HUES64 (cell line): ENCODE data around the gene CCDC7.
"Not testable (repeated sequence)": the region's sequence is repeated elsewhere in the genome, so short reads cannot be mapped to it uniquely, and the experiment has no call there.

Experiments
- H3K27ac ChIP-seq: 2 replicates; pipeline ENCODE4 v1.7.0; 2013; ENCODE audit warnings: low read depth, low read length, inconsistent platforms
- H3K27me3 ChIP-seq: 2 replicates; pipeline ENCODE4 v1.6.1; 2013; ENCODE audit warnings: mild to moderate bottlenecking, low read length; ENCODE audit not compliant: insufficient read depth
- H3K36me3 ChIP-seq: 2 replicates; pipeline ENCODE4 v1.6.1; 2013; ENCODE audit warnings: mild to moderate bottlenecking, low read length; ENCODE audit not compliant: insufficient read depth
- H3K4me1 ChIP-seq: 2 replicates; pipeline ENCODE4 v1.6.1; 2013; ENCODE audit warnings: mild to moderate bottlenecking, low read length, moderate library complexity; ENCODE audit not compliant: insufficient read depth
- H3K4me3 ChIP-seq: 2 replicates; pipeline ENCODE4 v1.5.1; 2013; ENCODE audit warnings: mild to moderate bottlenecking, low read length, moderate library complexity
- H3K9ac ChIP-seq: 2 replicates; pipeline ENCODE4 v1.6.1; 2013; ENCODE audit warnings: mild to moderate bottlenecking, low read depth, low read length
- H3K9me3 ChIP-seq: 2 replicates; pipeline ENCODE4 v1.6.1; 2013; ENCODE audit warnings: low read depth, low read length; ENCODE audit not compliant: insufficient read depth
- WGBS: fragments of 150-250, 120-280 bp; methylation state at CpG from one replicate; pipeline ENCODE4 v1.1.7; 2013; ENCODE audit warnings: missing lambda C conversion rate; 5-methylcytosine and 5-hydroxymethylcytosine counted together

Gene CCDC7

GRCh38 chr10:32577448-32577847 is 131.5 kb downstream of the CCDC7 start:
- Histone ChIP-seq H3K27ac (no peak overlapping the region), H3K4me3 (no peak overlapping the region), H3K4me1 (no peaks in the 10 kb centered on the region), H3K27me3 (no peaks in the 10 kb centered on the region), H3K9me3 (no peaks in the 10 kb centered on the region), H3K36me3 (no peaks in the 10 kb centered on the region), H3K9ac (no peak overlapping the region)

GRCh38 chr10:32582946-32583345 is 137.0 kb downstream of the CCDC7 start:
- H3K27ac ChIP-seq, result no peak overlapping the region
- H3K27me3 ChIP-seq, result no peaks in the 10 kb centered on the region
- H3K9me3 ChIP-seq, result no peaks in the 10 kb centered on the region
- 74% methylated on average over 2 of the region's 2 CpGs for WGBS
- H3K4me3 ChIP-seq, result no peak overlapping the region
- no peak overlapping the region for H3K9ac ChIP-seq
- H3K4me1 ChIP-seq, result no peaks in the 10 kb centered on the region
- no peaks in the 10 kb centered on the region for H3K36me3 ChIP-seq

- 86% methylated on average over 5 of the region's 5 CpGs for WGBS
- not testable (repeated sequence) for H3K27ac ChIP-seq, H3K9ac ChIP-seq, H3K36me3 ChIP-seq, H3K27me3 ChIP-seq, H3K4me1 ChIP-seq, H3K4me3 ChIP-seq
- peaks cover 34% of the 10 kb centered on the region for H3K9me3 ChIP-seq
These were observed 152.1 kb downstream of the CCDC7 start for GRCh38 chr10:32598022-32598421.

- 89% methylated on average over 2 of the region's 2 CpGs for WGBS
- no peak overlapping the region for H3K27ac ChIP-seq
- no peak overlapping the region for H3K9ac ChIP-seq
These were observed 154.4 kb downstream of the CCDC7 start for GRCh38 chr10:32600317-32600716.

GRCh38 chr10:32601562-32601961 is 155.6 kb downstream of the CCDC7 start:
- not testable (repeated sequence) for H3K27ac ChIP-seq

More at GRCh38 chr10:32600317-32600716, 154.4 kb downstream of the CCDC7 start:
- Histone ChIP-seq H3K4me3 (no peak overlapping the region), H3K36me3 (no peaks in the 10 kb centered on the region), H3K9me3 (peaks cover 37% of the 10 kb centered on the region), H3K27me3 (no peaks in the 10 kb centered on the region), H3K4me1 (no peaks in the 10 kb centered on the region)

GRCh38 chr10:32605787-32606186 is 159.8 kb downstream of the CCDC7 start:
- H3K36me3 ChIP-seq, result no peaks in the 10 kb centered on the region
- H3K27me3 ChIP-seq, result no peaks in the 10 kb centered on the region
- 53% methylated on average over 2 of the region's 2 CpGs for WGBS
- no peak overlapping the region for H3K4me3 ChIP-seq
- 0 out of 2 replicates have a peak, but pooled peaks cover 5% of the 10 kb centered on the region for H3K4me1 ChIP-seq
- no peak overlapping the region for H3K27ac ChIP-seq
- no peak overlapping the region for H3K9ac ChIP-seq
- H3K9me3 ChIP-seq, result peaks cover 9% of the 10 kb centered on the region; the same call in 1 of the 2 replicates

More at GRCh38 chr10:32601562-32601961, 155.6 kb downstream of the CCDC7 start:
- H3K4me1 ChIP-seq, H3K36me3 ChIP-seq, H3K4me3 ChIP-seq, H3K9ac ChIP-seq, H3K27me3 ChIP-seq: not testable (repeated sequence)
- 97% methylated on average over 3 of the region's 3 CpGs for WGBS
- peaks cover 37% of the 10 kb centered on the region for H3K9me3 ChIP-seq

- H3K9ac ChIP-seq, H3K4me1 ChIP-seq, H3K27ac ChIP-seq, H3K27me3 ChIP-seq, H3K4me3 ChIP-seq, H3K36me3 ChIP-seq, H3K9me3 ChIP-seq: not testable (repeated sequence)
- WGBS, result 100% methylated on average over 1 of the region's 2 CpGs
These were observed 164.6 kb downstream of the CCDC7 start for GRCh38 chr10:32610543-32610942.

GRCh38 chr10:32616438-32616837 is 170.5 kb downstream of the CCDC7 start:
- Histone ChIP-seq H3K4me1 (no peaks in the 10 kb centered on the region), H3K36me3 (no peaks in the 10 kb centered on the region), H3K9ac (no peak overlapping the region), H3K27ac (no peak overlapping the region), H3K9me3 (no peaks in the 10 kb centered on the region), H3K4me3 (no peak overlapping the region), H3K27me3 (no peaks in the 10 kb centered on the region)
- WGBS, result 91% methylated on average over 2 of the region's 2 CpGs

GRCh38 chr10:32618482-32618881 is 172.5 kb downstream of the CCDC7 start:
- H3K27ac ChIP-seq, result no peak overlapping the region
- no peaks in the 10 kb centered on the region for H3K36me3 ChIP-seq
- no peaks in the 10 kb centered on the region for H3K4me1 ChIP-seq

GRCh38 chr10:32621969-32622368 is 176.0 kb downstream of the CCDC7 start:
- 58% methylated on average over 1 of the region's 1 CpG for WGBS
- H3K9me3 ChIP-seq, result peaks cover 4% of the 10 kb centered on the region; the same call in 1 of the 2 replicates
- no peaks in the 10 kb centered on the region for H3K27me3 ChIP-seq
- no peak overlapping the region for H3K4me3 ChIP-seq
- no peak overlapping the region for H3K27ac ChIP-seq
- no peaks in the 10 kb centered on the region for H3K36me3 ChIP-seq
- no peaks in the 10 kb centered on the region for H3K4me1 ChIP-seq
- no peak overlapping the region for H3K9ac ChIP-seq

More at GRCh38 chr10:32618482-32618881, 172.5 kb downstream of the CCDC7 start:
- H3K27me3 ChIP-seq, result no peaks in the 10 kb centered on the region
- H3K4me3 ChIP-seq, result no peak overlapping the region
- H3K9me3 ChIP-seq, result no peaks in the 10 kb centered on the region
- H3K9ac ChIP-seq, result no peak overlapping the region

GRCh38 chr10:32622409-32622808 is 176.5 kb downstream of the CCDC7 start:
- WGBS, result 93% methylated on average over 2 of the region's 2 CpGs
- Histone ChIP-seq H3K4me1 (no peaks in the 10 kb centered on the region), H3K27me3 (no peaks in the 10 kb centered on the region), H3K9ac (no peak overlapping the region), H3K4me3 (no peak overlapping the region), H3K27ac (no peak overlapping the region), H3K36me3 (no peaks in the 10 kb centered on the region), H3K9me3 (peaks cover 4% of the 10 kb centered on the region; the same call in 1 of the 2 replicates)

- no peaks in the 10 kb centered on the region for H3K36me3 ChIP-seq
- WGBS, result no CpG with 5 or more reads among the region's 1 CpG
- H3K9ac ChIP-seq, result no peak overlapping the region
These were observed 181.2 kb downstream of the CCDC7 start for GRCh38 chr10:32627183-32627582.

More at GRCh38 chr10:32627183-32627582, 181.2 kb downstream of the CCDC7 start:
- Histone ChIP-seq H3K9me3 (peaks cover 4% of the 10 kb centered on the region; the same call in 1 of the 2 replicates), H3K27me3 (no peaks in the 10 kb centered on the region), H3K27ac (no peak overlapping the region), H3K4me1 (0 out of 2 replicates have a peak, but pooled peaks cover 3% of the 10 kb centered on the region), H3K4me3 (no peak overlapping the region)
